A549 treated with Mapracorat at 1 μM for 4 hours (cell line): ENCODE measurements around the gene FGF18. TPM values are rescaled to one million over a fixed set of nuclear protein-coding genes. Genes with fewer than 3 reads are reported as not detected.

ENCODE experiments used
- total RNA-seq: library from RNA; stranded (reverse); fragments of 200-300 nt; extraction: Qiagen RNA extraction; gene quantifications from 5 replicates; pipeline ENCODE4 v1.2.3, GENCODE V29; 2022

FGF18 gene, protein sequence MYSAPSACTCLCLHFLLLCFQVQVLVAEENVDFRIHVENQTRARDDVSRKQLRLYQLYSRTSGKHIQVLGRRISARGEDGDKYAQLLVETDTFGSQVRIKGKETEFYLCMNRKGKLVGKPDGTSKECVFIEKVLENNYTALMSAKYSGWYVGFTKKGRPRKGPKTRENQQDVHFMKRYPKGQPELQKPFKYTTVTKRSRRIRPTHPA
- 1.2 to 1.5 TPM (median 1.2 TPM) in 5 replicates for total RNA-seq

DNA sequence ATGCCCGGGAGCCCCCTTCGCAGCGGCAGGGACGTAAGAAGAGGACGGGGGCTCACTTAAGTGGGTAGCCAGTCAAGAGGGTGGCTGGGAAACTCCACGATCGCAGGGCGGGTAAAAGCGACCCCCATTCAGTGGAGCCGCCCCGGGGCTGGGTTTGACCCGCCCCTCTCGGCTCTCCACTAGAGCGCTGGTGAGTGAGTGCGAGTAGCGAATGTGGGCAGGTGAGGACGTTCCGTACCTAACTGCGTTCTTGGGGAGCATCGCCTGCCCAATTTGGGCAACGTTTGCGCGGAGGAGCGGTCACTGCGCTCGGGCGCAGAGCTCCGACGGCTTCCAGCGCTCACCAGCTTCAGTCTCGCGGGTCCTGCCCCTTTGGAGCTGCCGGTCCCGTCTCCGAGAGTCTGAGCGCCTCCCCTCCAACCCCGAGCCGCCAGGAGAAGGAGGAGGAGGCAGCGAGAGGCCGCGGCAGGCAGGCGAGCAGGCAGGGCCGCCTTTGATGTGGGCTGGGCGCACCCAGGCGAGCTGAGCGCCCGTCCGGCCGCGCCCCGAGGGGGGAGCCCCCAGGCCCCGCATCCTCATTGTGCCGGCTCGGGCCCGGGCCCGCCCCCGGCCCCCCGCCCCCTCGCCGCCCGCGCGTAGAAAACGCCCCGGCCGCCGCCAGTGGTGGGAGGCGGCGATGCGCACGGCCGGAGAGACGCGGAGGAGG is at the start of gene FGF18:
FGF18 (plus strand) TSS at position 666 of the 706 bp plus-strand sequence. CDS start 553 bp downstream, outside the sequence.

DNA sequence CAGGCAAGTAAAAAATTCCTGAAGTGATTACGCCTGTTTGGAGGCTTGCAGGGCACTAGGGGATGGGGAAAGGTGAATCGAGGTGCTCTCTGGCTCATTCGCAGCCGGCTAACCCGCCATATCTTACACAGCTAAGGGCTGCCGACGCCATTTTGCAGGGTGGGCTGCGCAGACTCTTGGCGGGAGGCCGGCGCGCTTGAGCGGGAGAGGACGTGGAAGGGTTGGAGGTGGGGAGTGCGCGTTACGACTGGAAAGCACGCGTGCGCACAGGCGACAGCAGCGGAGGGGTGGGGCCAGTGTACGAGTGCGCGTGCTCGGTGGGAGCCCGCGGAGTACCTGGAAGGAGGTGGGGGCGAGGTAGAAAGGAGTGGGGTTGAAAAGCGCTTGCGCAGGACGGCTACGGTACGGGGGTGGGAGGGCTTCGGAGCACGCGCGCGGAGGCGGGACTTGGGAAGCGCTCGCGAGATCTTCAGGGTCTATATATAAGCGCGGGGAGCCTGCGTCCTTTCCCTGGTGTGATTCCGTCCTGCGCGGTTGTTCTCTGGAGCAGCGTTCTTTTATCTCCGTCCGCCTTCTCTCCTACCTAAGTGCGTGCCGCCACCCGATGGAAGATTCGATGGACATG is 32.0 kb upstream of the FGF18 start, which contains the start of gene NPM1:
NPM1 (plus strand) TSS at position 505 of the 625 bp plus-strand sequence; CDS start at position 605, 100 bp downstream.

Other genes starting within 250 kb of the FGF18 start
- not detected in 5 replicates for gene TLX3, start 110.4 kb upstream of the FGF18 start, total RNA-seq
- 3,186 to 4,079 TPM (median 3,431 TPM) in 5 replicates for gene NPM1, start 31.8 kb upstream of the FGF18 start, total RNA-seq